ENCODE data around the gene UNKL. TPM values are rescaled to one million over a fixed set of nuclear protein-coding genes. Genes with fewer than 3 reads are reported as not detected.

Gene UNKL
- total RNA-seq, 1 experiment from 2014 or later, result 32.0 TPM

- H3K27me3 Mint-ChIP-seq (ENCODE audit: low read depth), result no peaks in the 10 kb centered on the region
- H3K79me1 ChIP-seq (ENCODE audit: insufficient read depth, low read depth, low read length, poor library complexity, severe bottlenecking), result no peaks in the 10 kb centered on the region
- H2AK5ac ChIP-seq (ENCODE audit: insufficient read length, low read length), result no peak overlapping the region
- H3K4me1 ChIP-seq (ENCODE audit: insufficient read depth, low read length), result no peaks in the 10 kb centered on the region
- H3K14ac ChIP-seq (ENCODE audit: insufficient read depth, low read length), result no peak overlapping the region
- no peak overlapping the region for H2BK5ac ChIP-seq (ENCODE audit: insufficient read length, low read length)
- H4K8ac ChIP-seq (replicated peaks; ENCODE audit: insufficient read length, low read depth, low read length), result no peak overlapping the region
- H3K4me2 ChIP-seq (ENCODE audit: insufficient read depth, insufficient read length, low read length), result no peak overlapping the region
- no peaks in the 10 kb centered on the region for H3K9me3 ChIP-seq (ENCODE audit: control insufficient read depth, low read depth, low read length)
- no peaks in the 10 kb centered on the region for H3K27me3 ChIP-seq (ENCODE audit: insufficient read depth, low read length)
- H3K36me3 Mint-ChIP-seq (ENCODE audit: insufficient read depth in 1 of 3, low read depth in 3 of 3), result peaks cover 31 to 74% (median 55%) of the 10 kb centered on the region in 3 experiments
- WGBS (ENCODE audit: extremely low coverage, insufficient read length, low lambda C conversion rate), result no CpG with 5 or more reads among the region's 8 CpGs
- no peak overlapping the region for H3T11ph ChIP-seq (ENCODE audit: low read length)
- no peak overlapping the region for H3K27ac Mint-ChIP-seq
- no peak overlapping the region for H3K4me3 Mint-ChIP-seq
- no peak overlapping the region for H3K9ac ChIP-seq (ENCODE audit: extremely low read depth, insufficient read length, low read length)
- TF ChIP-seq, protein P1, sequence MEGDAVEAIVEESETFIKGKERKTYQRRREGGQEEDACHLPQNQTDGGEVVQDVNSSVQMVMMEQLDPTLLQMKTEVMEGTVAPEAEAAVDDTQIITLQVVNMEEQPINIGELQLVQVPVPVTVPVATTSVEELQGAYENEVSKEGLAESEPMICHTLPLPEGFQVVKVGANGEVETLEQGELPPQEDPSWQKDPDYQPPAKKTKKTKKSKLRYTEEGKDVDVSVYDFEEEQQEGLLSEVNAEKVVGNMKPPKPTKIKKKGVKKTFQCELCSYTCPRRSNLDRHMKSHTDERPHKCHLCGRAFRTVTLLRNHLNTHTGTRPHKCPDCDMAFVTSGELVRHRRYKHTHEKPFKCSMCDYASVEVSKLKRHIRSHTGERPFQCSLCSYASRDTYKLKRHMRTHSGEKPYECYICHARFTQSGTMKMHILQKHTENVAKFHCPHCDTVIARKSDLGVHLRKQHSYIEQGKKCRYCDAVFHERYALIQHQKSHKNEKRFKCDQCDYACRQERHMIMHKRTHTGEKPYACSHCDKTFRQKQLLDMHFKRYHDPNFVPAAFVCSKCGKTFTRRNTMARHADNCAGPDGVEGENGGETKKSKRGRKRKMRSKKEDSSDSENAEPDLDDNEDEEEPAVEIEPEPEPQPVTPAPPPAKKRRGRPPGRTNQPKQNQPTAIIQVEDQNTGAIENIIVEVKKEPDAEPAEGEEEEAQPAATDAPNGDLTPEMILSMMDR (conservative IDR thresholded peaks at IDR 0.05), result no peak
- H3K79me2 ChIP-seq (ENCODE audit: insufficient read depth, low read length), result 0 out of 2 replicates have a peak, but pooled peaks cover 2% of the 10 kb centered on the region
- H4K91ac ChIP-seq (ENCODE audit: insufficient read length, low read depth, low read length), result no peak overlapping the region
- no peak overlapping the region for H2BK120ac ChIP-seq (ENCODE audit: low read depth, low read length, poor library complexity, severe bottlenecking)
- H4K20me1 ChIP-seq (ENCODE audit: control insufficient read depth, insufficient read depth, insufficient read length), result no peaks in the 10 kb centered on the region
- no peak overlapping the region for H2BK20ac ChIP-seq (ENCODE audit: low read depth, low read length, poor library complexity, severe bottlenecking)
- H3K23ac ChIP-seq (ENCODE audit: insufficient read length, low read depth, low read length), result no peak overlapping the region
- H4K5ac ChIP-seq (ENCODE audit: insufficient read length, low read depth, low read length), result no peak overlapping the region
- no peak overlapping the region for H3K56ac ChIP-seq (ENCODE audit: insufficient read length, low read depth, low read length)
- H3K4ac ChIP-seq (ENCODE audit: low read depth, low read length), result no peak overlapping the region
- no peak for DNase-seq
- H3K27ac ChIP-seq (ENCODE audit: insufficient read length, low read depth, low read length), result no peak overlapping the region
- no peak overlapping the region for H3K18ac ChIP-seq (ENCODE audit: insufficient read length, low read depth, low read length)
- no peak overlapping the region for H2BK12ac ChIP-seq (ENCODE audit: insufficient read length, low read depth, low read length)
- H3K9me3 Mint-ChIP-seq, result no peaks in the 10 kb centered on the region
- H2BK15ac ChIP-seq (ENCODE audit: low read depth, low read length), result no peak overlapping the region
- H3K23me2 ChIP-seq (ENCODE audit: insufficient read length, low read depth, low read length, poor library complexity, severe bottlenecking), result no peaks in the 10 kb centered on the region
- no peak overlapping the region for H2AFZ ChIP-seq (ENCODE audit: low read length)
- H3K4me1 Mint-ChIP-seq, result peaks cover 0 to 9% of the 10 kb centered on the region in 2 experiments; a peak in 2 of 4 replicates
Observed at GRCh38 chr16:1322407-1322806, 92.1 kb downstream of the UNKL start.
